Limb (tissue), 2 donors: Measurements from ENCODE around the gene LRRC2.

Experiments
- DNase-seq, 2 donors: peaks; one replicate each; pipeline ENCODE4 v3.0.0-alpha.2; 2016; ENCODE audit errors: extremely low spot score in 2 of 2

The LRRC2 gene

DNA sequence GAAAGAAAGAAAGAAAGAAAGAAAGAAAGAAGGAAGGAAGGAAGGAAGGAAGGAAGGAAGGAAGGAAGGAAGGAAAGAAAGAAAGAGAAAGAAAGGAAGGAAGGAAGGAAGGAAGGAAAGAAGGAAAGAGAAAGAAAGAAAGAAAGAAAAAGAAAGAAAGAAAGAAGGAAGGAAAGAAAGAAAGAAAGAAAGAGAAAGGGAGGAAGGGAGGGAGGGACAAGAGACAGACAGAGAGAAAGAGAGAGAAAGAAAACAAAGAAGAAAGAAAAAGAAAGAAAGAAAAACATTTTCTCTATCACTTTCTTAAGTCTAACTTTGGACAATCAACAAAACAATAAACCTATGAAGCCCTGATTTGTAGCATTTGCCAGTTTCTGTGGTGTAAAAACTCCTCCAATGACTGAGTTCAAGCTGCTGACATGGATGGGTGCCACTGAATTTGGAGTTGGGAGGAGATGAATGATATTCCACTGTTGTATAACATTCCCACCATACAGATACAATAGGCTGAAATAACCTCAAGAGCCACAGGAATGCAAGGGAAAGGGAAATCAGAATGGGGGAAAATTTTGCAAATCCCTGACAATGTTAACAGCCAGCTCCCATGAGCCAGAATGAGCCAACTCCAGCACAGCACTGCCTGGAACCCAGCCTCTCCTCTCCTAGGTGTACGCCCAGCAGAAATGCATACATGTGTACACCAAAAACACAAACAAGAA is 83.3 kb downstream of the LRRC2 start:
- peak in 1 of 2 donors; percentile 9 for DNase-seq

- no peak for DNase-seq
Observed at GRCh38 chr3:46481636-46482035, 84.5 kb downstream of the LRRC2 start.

- no peak for DNase-seq
Observed at GRCh38 chr3:46480491-46481195, 85.5 kb downstream of the LRRC2 start.

DNA sequence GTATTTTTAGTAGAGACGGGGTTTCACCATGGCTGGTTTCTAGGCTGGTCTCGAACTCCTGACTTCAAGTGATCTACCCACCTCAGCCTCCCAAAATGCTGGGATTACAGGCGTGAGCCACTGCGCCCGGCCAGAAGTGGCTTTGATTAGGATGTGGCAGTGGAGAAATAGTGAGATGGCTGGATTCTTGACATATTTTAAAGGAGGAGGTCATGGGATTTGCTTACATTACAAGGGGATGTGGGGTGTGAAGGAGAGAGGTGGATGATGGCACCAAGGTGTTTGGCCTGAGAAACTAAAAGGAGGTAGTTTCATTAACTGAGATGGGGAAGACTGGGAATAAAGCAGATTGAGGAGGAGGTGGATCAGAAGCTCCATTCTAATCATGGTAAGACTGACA is 86.4 kb downstream of the LRRC2 start:
- DNase-seq = no peak

DNA sequence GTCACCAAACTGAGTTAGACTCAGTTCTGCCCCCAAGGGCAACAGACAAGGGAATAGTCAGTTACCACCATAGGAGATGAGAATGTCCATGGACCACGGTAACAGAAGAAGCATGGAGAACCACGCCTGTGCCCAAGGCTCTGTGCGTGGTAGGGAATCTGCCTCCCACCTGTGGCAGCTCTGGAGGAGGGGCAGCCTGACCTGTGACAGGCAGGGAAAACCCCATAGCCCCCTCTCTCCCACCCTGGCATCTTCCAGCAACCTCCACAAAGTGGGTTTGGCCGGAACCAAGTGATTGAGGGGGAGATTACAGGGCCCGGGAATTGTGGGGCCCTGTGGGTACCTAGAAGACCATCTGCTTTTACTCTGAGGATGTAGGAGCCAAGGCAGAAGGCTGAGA is 87.1 kb downstream of the LRRC2 start:
- DNase-seq = peak in 1 of 2 donors; percentile 11

DNA sequence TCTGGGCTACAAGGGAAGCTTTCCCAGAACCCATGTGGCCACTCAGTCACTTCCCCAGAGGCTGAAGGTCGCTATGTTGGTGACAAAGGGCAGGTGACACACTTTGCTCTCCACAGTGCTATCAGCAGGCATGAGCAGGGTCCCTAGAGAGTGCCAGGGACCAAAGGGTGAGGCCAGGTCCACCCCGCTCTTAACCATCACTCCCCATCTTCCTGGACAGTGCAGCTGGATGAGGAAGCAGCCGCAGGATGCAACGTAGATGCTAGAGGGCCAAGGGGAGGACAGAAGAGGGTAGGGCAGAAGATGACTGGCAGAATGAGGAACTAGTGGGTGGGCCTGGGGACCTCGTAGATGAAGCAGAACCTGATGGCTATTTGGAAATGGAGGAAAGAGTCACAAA is 87.8 kb downstream of the LRRC2 start:
- DNase-seq = no peak

DNA sequence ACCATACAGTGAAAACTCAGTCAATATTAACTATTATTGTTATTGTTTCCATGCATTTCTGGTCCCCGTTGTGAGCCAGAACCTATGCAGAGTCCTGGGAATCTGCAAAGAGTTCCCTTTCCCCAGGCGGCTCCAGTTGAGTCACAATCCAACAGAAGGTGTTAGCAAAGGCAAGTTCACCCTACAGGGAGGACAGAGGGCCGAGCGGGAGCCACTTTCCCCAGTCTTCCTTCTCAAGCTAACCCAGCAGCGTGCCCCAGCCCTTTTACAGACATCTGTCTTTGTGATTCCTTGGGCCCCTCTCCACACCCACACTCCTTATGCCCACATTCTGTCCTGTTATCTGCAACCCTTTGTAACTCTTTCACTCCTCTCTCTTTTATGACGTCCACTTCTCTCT is 88.3 kb downstream of the LRRC2 start:
- peak in 1 of 2 donors; percentile 12 for DNase-seq

DNA sequence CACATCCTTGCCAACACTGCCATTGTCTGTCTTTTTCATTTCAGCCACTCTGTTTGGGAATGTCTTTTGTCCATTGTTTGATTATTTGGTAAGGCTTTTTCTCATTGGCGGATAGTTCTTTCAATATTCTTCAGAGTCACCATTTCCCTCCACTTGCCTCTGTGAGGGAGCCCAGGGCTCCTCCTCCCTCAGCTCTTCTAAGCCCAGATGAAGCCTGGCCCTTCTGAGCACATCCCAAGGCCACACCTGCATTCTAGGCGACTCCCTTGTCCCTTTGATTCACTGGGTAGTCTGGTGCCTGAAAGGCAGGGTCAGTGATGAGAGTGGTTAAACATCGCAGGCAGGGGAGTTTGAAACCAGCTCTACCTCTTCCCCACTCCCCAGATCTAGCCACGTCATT is 89.0 kb downstream of the LRRC2 start:
- no peak for DNase-seq

DNA sequence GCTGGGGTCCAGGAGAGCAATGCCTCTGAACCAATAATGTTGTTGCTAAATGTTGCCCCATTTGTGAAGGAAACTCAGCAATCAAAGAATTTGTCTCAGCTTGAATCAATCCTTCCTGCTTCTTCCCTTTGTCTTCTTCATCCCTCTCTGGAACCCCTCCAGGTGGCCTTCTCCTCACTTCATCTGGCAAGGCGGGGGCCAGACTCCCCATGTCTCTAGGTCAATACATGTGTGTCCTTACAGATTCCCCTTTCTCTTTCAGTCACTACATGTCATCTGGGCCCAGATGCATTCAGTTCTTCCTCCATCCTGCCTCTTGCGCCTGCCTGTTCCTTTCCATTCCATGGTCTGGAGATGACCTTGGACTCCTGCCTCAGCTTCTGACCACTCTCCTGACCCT is 93.4 kb downstream of the LRRC2 start:
- no peak for DNase-seq

GRCh38 chr3:46471371-46471914 is 94.7 kb downstream of the LRRC2 start:
- DNase-seq = no peak

DNA sequence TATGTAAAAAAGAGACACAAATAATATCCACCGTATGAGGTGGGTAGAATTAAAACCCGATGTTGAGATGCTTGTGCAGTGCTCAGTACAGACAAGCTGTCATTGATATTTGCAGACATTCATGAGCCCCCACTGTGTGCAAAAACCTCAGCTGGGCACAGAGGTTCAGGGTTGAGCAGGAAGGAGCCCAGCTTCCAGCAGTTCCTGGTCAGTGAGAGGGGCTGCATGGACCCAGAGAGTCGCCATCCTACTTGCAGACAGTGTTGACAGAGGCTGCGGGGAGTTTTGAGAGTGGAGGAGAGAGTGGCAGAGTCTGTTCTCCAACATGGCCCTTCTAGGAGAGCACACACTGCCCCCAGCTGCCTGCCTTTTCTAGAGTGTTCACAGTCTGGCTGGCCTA is 95.3 kb downstream of the LRRC2 start:
- DNase-seq = no peak

DNA sequence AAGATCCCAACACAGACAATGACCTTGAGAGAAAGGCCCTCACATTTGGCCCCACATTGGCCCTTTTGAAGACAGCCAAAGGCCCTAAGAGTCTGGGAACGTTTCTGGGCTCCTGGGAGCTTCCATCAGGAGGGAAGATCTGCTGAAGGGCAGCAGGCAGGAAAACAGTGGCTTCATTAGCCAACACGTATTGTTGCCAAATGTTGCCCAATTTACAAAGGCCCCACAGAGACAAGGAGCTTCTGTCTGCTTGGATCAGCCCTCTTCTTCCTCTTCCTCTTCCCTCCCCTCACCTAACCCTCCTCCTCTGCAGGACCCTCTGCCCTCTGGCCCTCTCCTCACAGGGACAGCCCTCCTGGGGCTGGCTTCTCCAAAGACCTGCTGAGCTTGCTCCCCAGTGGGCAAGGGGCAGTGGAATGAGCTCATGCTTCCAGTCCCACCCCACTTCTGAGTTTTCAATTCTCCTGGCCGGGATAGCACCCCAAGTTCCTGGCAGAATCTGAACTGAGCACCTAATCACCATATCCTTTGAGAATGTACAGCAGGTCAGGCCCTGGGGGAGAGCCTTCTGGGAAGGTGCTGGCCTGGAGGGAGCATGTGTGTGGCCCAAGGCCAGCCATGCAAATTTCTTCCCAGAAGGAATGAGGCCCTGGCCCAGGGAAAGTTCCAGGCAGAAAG is 96.3 kb downstream of the LRRC2 start:
- DNase-seq = no peak

DNA sequence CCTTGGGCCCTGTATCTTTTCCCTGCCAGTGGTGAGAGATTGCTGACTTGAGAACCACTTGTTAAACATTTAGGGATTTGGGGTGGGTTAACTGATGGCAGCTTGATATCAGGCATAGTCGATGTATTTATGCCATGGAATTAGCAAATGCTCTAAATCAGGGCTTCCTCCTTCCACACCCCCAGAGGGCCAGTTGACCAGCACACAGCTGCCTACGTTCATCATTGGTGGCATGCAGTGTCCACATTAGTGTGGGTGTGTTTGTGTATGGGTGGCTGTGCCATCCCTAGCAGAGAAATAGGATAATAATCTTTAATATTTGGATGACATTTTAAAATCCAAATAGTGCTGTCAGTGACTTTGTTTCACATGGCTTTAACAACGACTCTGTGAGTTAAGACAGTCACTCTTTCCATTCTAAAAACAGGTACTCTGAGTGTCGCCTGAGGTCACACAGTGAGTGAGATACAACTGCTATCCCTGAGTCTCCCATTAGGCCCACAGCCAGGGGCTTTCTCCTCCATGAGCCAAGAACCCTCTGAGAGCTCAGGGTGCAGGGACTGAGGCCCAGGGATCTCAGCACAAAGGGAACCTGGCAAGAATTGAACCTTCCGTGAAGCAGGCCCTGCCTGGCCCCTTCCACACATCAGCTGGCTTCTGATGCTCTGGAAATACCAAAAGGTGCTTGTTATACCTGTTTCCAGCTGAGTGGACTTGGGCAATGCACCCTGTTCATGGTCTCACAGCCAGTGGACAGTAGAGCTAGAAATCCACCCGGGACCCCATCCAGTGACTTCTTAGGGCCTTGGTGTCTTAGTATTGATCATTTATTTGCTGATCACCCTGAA is 97.1 kb downstream of the LRRC2 start:
- DNase-seq = no peak

- no peak for DNase-seq
Observed at GRCh38 chr3:46467562-46467961, 98.5 kb downstream of the LRRC2 start.

GRCh38 chr3:46466871-46467403 is 99.2 kb downstream of the LRRC2 start:
- no peak for DNase-seq

- DNase-seq = no peak
Observed at GRCh38 chr3:46466273-46466672, 99.8 kb downstream of the LRRC2 start.
